COLO668 (cell line): ENCODE measurements around the gene PLSCR3.
"Not testable (repeated sequence)": the region's sequence is repeated elsewhere in the genome, so short reads cannot be mapped to it uniquely, and the experiment has no call there.

ENCODE experiments used
- DNase-seq: peaks from one replicate; lab custom pipeline; 2025; ENCODE audit not compliant: unreplicated experiment; lab: John Stamatoyannopoulos, UW

Gene PLSCR3

GRCh38 chr17:7382901-7383300 is 11.4 kb downstream of the PLSCR3 start:
- no peak for DNase-seq

- no peak for DNase-seq
Measured at GRCh38 chr17:7380855-7381683, 13.3 kb downstream of the PLSCR3 start, which contains the start of gene TNK1. Gene TNK1, plus strand, starts transcription at chr17:7381089. Its CDS starts 1,838 bp downstream, at chr17:7382927.

- no peak for DNase-seq
Measured at GRCh38 chr17:7380321-7380720, 14.0 kb downstream of the PLSCR3 start.

GRCh38 chr17:7379134-7379533 is 15.2 kb downstream of the PLSCR3 start:
- DNase-seq, result no peak

GRCh38 chr17:7374353-7374752 is 20.0 kb downstream of the PLSCR3 start:
- DNase-seq, result no peak

GRCh38 chr17:7370853-7371252 is 23.5 kb downstream of the PLSCR3 start:
- no peak for DNase-seq

GRCh38 chr17:7369825-7370224 is 24.5 kb downstream of the PLSCR3 start:
- no peak for DNase-seq

GRCh38 chr17:7368599-7368994 is 25.7 kb downstream of the PLSCR3 start:
- DNase-seq, result not testable (repeated sequence)

GRCh38 chr17:7367918-7368598 is 26.3 kb downstream of the PLSCR3 start:
- DNase-seq, result no peak

GRCh38 chr17:7367083-7367482 is 27.2 kb downstream of the PLSCR3 start:
- no peak for DNase-seq

GRCh38 chr17:7365963-7366362 is 28.4 kb downstream of the PLSCR3 start:
- DNase-seq, result not testable (repeated sequence)

GRCh38 chr17:7363311-7363710 is 31.0 kb downstream of the PLSCR3 start:
- no peak for DNase-seq

GRCh38 chr17:7361906-7362305 is 32.4 kb downstream of the PLSCR3 start:
- DNase-seq, result no peak

GRCh38 chr17:7357381-7357780 is 36.9 kb downstream of the PLSCR3 start:
- DNase-seq, result no peak

- no peak for DNase-seq
Measured at GRCh38 chr17:7356756-7357155, 37.6 kb downstream of the PLSCR3 start.

- peak; percentile 68 for DNase-seq
Measured at GRCh38 chr17:7356072-7356549, 38.2 kb downstream of the PLSCR3 start.

GRCh38 chr17:7355573-7355972 is 38.8 kb downstream of the PLSCR3 start:
- DNase-seq, result no peak

- DNase-seq, result peak; percentile 1
Measured at GRCh38 chr17:7355053-7355452, 39.3 kb downstream of the PLSCR3 start, which contains the start of gene TMEM95. Gene TMEM95, plus strand, starts transcription at chr17:7355156. Its CDS starts 49 bp downstream, at chr17:7355205.

GRCh38 chr17:7354262-7354843 is 40.0 kb downstream of the PLSCR3 start:
- peak; percentile 37 for DNase-seq

- no peak for DNase-seq
Measured at GRCh38 chr17:7352910-7353635, 41.3 kb downstream of the PLSCR3 start.

GRCh38 chr17:7352503-7352889 is 41.8 kb downstream of the PLSCR3 start:
- DNase-seq, result no peak
